Activated T-helper 1 cell treated with anti-CD3 and anti-CD28 coated beads, Interleukin-12 subunit alpha, Interleukin-12 subunit beta, Interleukin-2, Interleukin-4 antibody, amounts not matched to agents 30 ng/mL and 10 ng/mL and 1 ng/mL, durations not matched to agents 14 hours and 24 hours and 36 hours (primary cell): Measurements from ENCODE around the gene TIMP1. TPM values are rescaled to one million over a fixed set of nuclear protein-coding genes. Genes with fewer than 3 reads are reported as not detected.

Experiments
- DNase-seq: peaks from one replicate; pipeline ENCODE4 v3.0.0; 2021; ENCODE audit warnings: low spot score
- H3K27ac Mint-ChIP-seq: one replicate; pipeline ENCODE4 v1.8.0; 2021; ENCODE audit warnings: mild to moderate bottlenecking, mixed read lengths
- H3K27me3 Mint-ChIP-seq: one replicate; pipeline ENCODE4 v1.8.0; 2022; ENCODE audit warnings: mild to moderate bottlenecking, moderate library complexity, mixed read lengths; ENCODE audit not compliant: insufficient read depth
- H3K36me3 Mint-ChIP-seq: one replicate; pipeline ENCODE4 v1.8.0; 2021; ENCODE audit warnings: low read depth, mixed read lengths
- H3K4me1 Mint-ChIP-seq: one replicate; pipeline ENCODE4 v1.8.0; 2021; ENCODE audit warnings: low read depth, mixed read lengths
- H3K4me3 Mint-ChIP-seq: one replicate; pipeline ENCODE4 v1.8.0; 2021; ENCODE audit warnings: mild to moderate bottlenecking, moderate library complexity, mixed read lengths
- H3K9me3 Mint-ChIP-seq: one replicate; pipeline ENCODE4 v1.8.0; 2021; ENCODE audit warnings: mixed read lengths
- intact Hi-C: fragments of 100-400 bp; cut with micrococcal nuclease; formaldehyde crosslinking; loops from one replicate; pipeline ENCODE4 v1.15.1; 2024
- total RNA-seq: library from RNA; stranded (reverse); gene quantifications from 2 replicates; pipeline ENCODE4 v1.2.3, GENCODE V29; 2022

Gene TIMP1
- 61.7 and 70.1 TPM in 2 replicates for total RNA-seq

- Mint-ChIP-seq H3K36me3 (peaks cover 4% of the 10 kb centered on the region), H3K9me3 (no peaks in the 10 kb centered on the region), H3K27ac (peak within 1 kb of the TSS; percentile 67), H3K4me1 (peaks cover 46% of the 10 kb centered on the region), H3K4me3 (peak within 1 kb of the TSS; percentile 67), H3K27me3 (peaks cover 3% of the 10 kb centered on the region)
- peak; percentile 78 for DNase-seq
- intact Hi-C loops: loop anchor here (1.0 kb wide), 4 partner anchors 21 to 80 kb away; partner anchors contain the start of genes ARAF and ELK1
Observed at GRCh38 chrX:47581731-47582647, at the start of gene TIMP1. TIMP1 (plus strand) TSS chrX:47582436; CDS start chrX:47583416, 980 bp downstream.

- H3K4me3 Mint-ChIP-seq: no peak overlapping the region
- no peaks in the 10 kb centered on the region for H3K36me3 Mint-ChIP-seq
- intact Hi-C loops: no loop called here
- no peaks in the 10 kb centered on the region for H3K27me3 Mint-ChIP-seq
- DNase-seq: no peak
- no peaks in the 10 kb centered on the region for H3K9me3 Mint-ChIP-seq
- H3K4me1 Mint-ChIP-seq: no peaks in the 10 kb centered on the region
- no peak overlapping the region for H3K27ac Mint-ChIP-seq
Observed at GRCh38 chrX:47539860-47540259, 42.4 kb upstream of the TIMP1 start.

GRCh38 chrX:47540754-47541538 lies 41.3 kb upstream of the TIMP1 start:
- H3K9me3 Mint-ChIP-seq: no peaks in the 10 kb centered on the region
- intact Hi-C loops: no loop called here
- no peaks in the 10 kb centered on the region for H3K36me3 Mint-ChIP-seq
- DNase-seq: no peak
- H3K27ac Mint-ChIP-seq: no peak overlapping the region
- no peak overlapping the region for H3K4me3 Mint-ChIP-seq
- H3K4me1 Mint-ChIP-seq: no peaks in the 10 kb centered on the region
- no peaks in the 10 kb centered on the region for H3K27me3 Mint-ChIP-seq

GRCh38 chrX:47543496-47543895 lies 38.7 kb upstream of the TIMP1 start:
- H3K4me1 Mint-ChIP-seq: no peaks in the 10 kb centered on the region
- no peak overlapping the region for H3K4me3 Mint-ChIP-seq
- intact Hi-C loops: no loop called here
- no peak overlapping the region for H3K27ac Mint-ChIP-seq
- H3K9me3 Mint-ChIP-seq: no peaks in the 10 kb centered on the region
- no peak for DNase-seq
- H3K27me3 Mint-ChIP-seq: no peaks in the 10 kb centered on the region
- H3K36me3 Mint-ChIP-seq: no peaks in the 10 kb centered on the region

- Mint-ChIP-seq H3K4me3 (peak overlapping the region; percentile 88), H3K9me3 (no peaks in the 10 kb centered on the region), H3K27ac (peak overlapping the region; percentile 88), H3K27me3 (no peaks in the 10 kb centered on the region), H3K4me1 (peaks cover 23% of the 10 kb centered on the region), H3K36me3 (no peaks in the 10 kb centered on the region)
- intact Hi-C loops: loop anchor here (1.0 kb wide), 2 partner anchors 33 to 323 kb away; partner anchors contain the start of gene USP11
- peak; percentile 77 for DNase-seq
Observed at GRCh38 chrX:47556045-47556623, 26.1 kb upstream of the TIMP1 start.

GRCh38 chrX:47558436-47558835 lies 23.8 kb upstream of the TIMP1 start:
- intact Hi-C loops: no loop called here
- H3K27ac Mint-ChIP-seq: no peak overlapping the region
- H3K9me3 Mint-ChIP-seq: no peaks in the 10 kb centered on the region
- peaks cover 8% of the 10 kb centered on the region for H3K36me3 Mint-ChIP-seq
- DNase-seq: no peak
- H3K4me3 Mint-ChIP-seq: peak overlapping the region; percentile 51
- peaks cover 32% of the 10 kb centered on the region for H3K4me1 Mint-ChIP-seq
- no peaks in the 10 kb centered on the region for H3K27me3 Mint-ChIP-seq

- peaks cover 16% of the 10 kb centered on the region for H3K36me3 Mint-ChIP-seq
- H3K4me1 Mint-ChIP-seq: peaks cover 44% of the 10 kb centered on the region
- DNase-seq: no peak
- peak overlapping the region; percentile 92 for H3K4me3 Mint-ChIP-seq
- H3K27me3 Mint-ChIP-seq: no peaks in the 10 kb centered on the region
- no peaks in the 10 kb centered on the region for H3K9me3 Mint-ChIP-seq
- peak overlapping the region; percentile 99 for H3K27ac Mint-ChIP-seq
- intact Hi-C loops: loop anchor here (2.0 to 5.0 kb wide), 6 partner anchors 62 to 467 kb away; partner anchors contain the start of genes USP11, UXT and ZNF81
Observed at GRCh38 chrX:47560179-47560933, 21.9 kb upstream of the TIMP1 start.

- Mint-ChIP-seq H3K9me3 (no peaks in the 10 kb centered on the region), H3K4me3 (peak within 1 kb of the TSS; percentile 92), H3K27ac (peak within 1 kb of the TSS; percentile 99), H3K4me1 (peaks cover 39% of the 10 kb centered on the region), H3K36me3 (peaks cover 16% of the 10 kb centered on the region), H3K27me3 (no peaks in the 10 kb centered on the region)
- DNase-seq: peak; percentile 93
- intact Hi-C loops: loop anchor here (1.0 to 5.0 kb wide), 11 partner anchors 21 to 466 kb away; partner anchors contain the start of genes ELK1, TIMP1, UBA1 and USP11
Observed at GRCh38 chrX:47560934-47561658, 21.1 kb upstream of the TIMP1 start, which contains the start of gene ARAF. ARAF (plus strand) TSS chrX:47561205; CDS start chrX:47562968, 1,763 bp downstream.

GRCh38 chrX:47561659-47562151 lies 20.5 kb upstream of the TIMP1 start:
- H3K27ac Mint-ChIP-seq: peak overlapping the region; percentile 99
- no peaks in the 10 kb centered on the region for H3K27me3 Mint-ChIP-seq
- peaks cover 17% of the 10 kb centered on the region for H3K36me3 Mint-ChIP-seq
- H3K4me3 Mint-ChIP-seq: peak overlapping the region; percentile 92
- no peak for DNase-seq
- H3K9me3 Mint-ChIP-seq: no peaks in the 10 kb centered on the region
- H3K4me1 Mint-ChIP-seq: peaks cover 33% of the 10 kb centered on the region
- intact Hi-C loops: loop anchor here (1.0 to 5.0 kb wide), 13 partner anchors 21 to 466 kb away; partner anchors contain the start of genes ELK1, TIMP1, UBA1 and USP11

GRCh38 chrX:47562615-47563243 lies 19.5 kb upstream of the TIMP1 start:
- H3K4me1 Mint-ChIP-seq: peaks cover 33% of the 10 kb centered on the region
- H3K36me3 Mint-ChIP-seq: peaks cover 21% of the 10 kb centered on the region
- H3K9me3 Mint-ChIP-seq: no peaks in the 10 kb centered on the region
- peak overlapping the region; percentile 71 for H3K27ac Mint-ChIP-seq
- intact Hi-C loops: loop anchor here (1.0 to 5.0 kb wide), 5 partner anchors 60 to 465 kb away; partner anchors contain the start of gene ZNF81
- peak; percentile 22 for DNase-seq
- H3K27me3 Mint-ChIP-seq: no peaks in the 10 kb centered on the region
- H3K4me3 Mint-ChIP-seq: peak overlapping the region; percentile 85
